B cell (primary cell): Measurements from ENCODE around the gene NR5A2. TPM values are rescaled to one million over a fixed set of nuclear protein-coding genes. Genes with fewer than 3 reads are reported as not detected.

Experiments
- ATAC-seq: fragments of 200-7000 bp; cut with Tn5 transposase; one replicate; pipeline ENCODE4 v1.10.0; 2021; ENCODE audit warnings: low read depth, mild to moderate bottlenecking, moderate number of reproducible peaks, moderate library complexity
- CTCF ChIA-PET: fragments of 350-600 bp; sonication (Branson Sonifier 250); formaldehyde crosslinking; loops from one replicate; lab custom pipeline; 2021; ENCODE audit warnings: antibody characterized with exemption, inconsistent platforms; lab: Charles Lee
- POLR2A ChIA-PET: fragments of 350-600 bp; sonication (Branson Sonifier 250); formaldehyde crosslinking; loops from one replicate; lab custom pipeline; 2021; ENCODE audit warnings: antibody characterized with exemption; lab: Charles Lee
- DNase-seq: peaks from one replicate; pipeline ENCODE4 v3.0.0; 2013
- H2AFZ ChIP-seq: 2 replicates; pipeline ENCODE4 v1.6.1; 2012; ENCODE audit warnings: mild to moderate bottlenecking, low read depth, low read length; ENCODE audit not compliant: insufficient read depth, poor library complexity, severe bottlenecking
- H3K27ac ChIP-seq, 2 donors: 1 replicate in 1 of 2; 2 replicates in 1 of 2; pipeline ENCODE4 v1.5.1; 2012 to 2013; ENCODE audit warnings: low read length in 2 of 2, mild to moderate bottlenecking in 2 of 2, moderate library complexity in 1 of 2
- H3K27me3 ChIP-seq, 4 experiments: fragments of 200-600 bp in 1 of 4; sonication (generic) in 1 of 4; replicated peaks in 1 of 4; 1 replicate in 2 of 4; 2 replicates in 2 of 4; pipeline versions ENCODE4 v1.6.1 to v1.7.0; 2013 to 2016; ENCODE audit warnings: low read length in 3 of 4, mild to moderate bottlenecking in 2 of 4, mixed read lengths in 1 of 4, moderate library complexity in 1 of 4; ENCODE audit not compliant: insufficient read depth in 4 of 4, control insufficient read depth in 3 of 4; ENCODE audit errors: control extremely low read depth in 1 of 4
- H3K36me3 ChIP-seq, 2 experiments: replicated peaks in 1 of 2; 1 replicate in 1 of 2; 2 replicates in 1 of 2; pipeline versions ENCODE4 v1.6.1 to v1.7.1; 2013; ENCODE audit warnings: low read length in 1 of 2; ENCODE audit not compliant: insufficient read depth in 2 of 2, control insufficient read depth in 1 of 2; ENCODE audit errors: control extremely low read depth in 1 of 2, extremely low read depth in 1 of 2
- H3K4me1 ChIP-seq, 2 donors: fragments of 200-600 bp in 1 of 2; sonication (generic) in 1 of 2; 1 replicate in 1 of 2; 2 replicates in 1 of 2; pipeline versions ENCODE4 v1.5.1 to v1.6.1; 2013 to 2017; ENCODE audit warnings: low read length in 2 of 2; ENCODE audit not compliant: control insufficient read depth in 2 of 2, insufficient read depth in 2 of 2
- H3K4me2 ChIP-seq: replicated peaks from 2 replicates; pipeline ENCODE3; 2012; ENCODE audit warnings: mild to moderate bottlenecking, low read depth, low read length; ENCODE audit not compliant: poor library complexity, severe bottlenecking
- H3K4me3 ChIP-seq, 5 experiments: fragments of 200-600 bp in 1 of 5; sonication (generic) in 1 of 5; 1 replicate in 3 of 5; 2 replicates in 2 of 5; pipeline versions ENCODE4 v1.5.1 to v1.7.0; 2011 to 2016; ENCODE audit warnings: low read length in 4 of 5, mild to moderate bottlenecking in 4 of 5, low read depth in 2 of 5, control low read depth in 1 of 5, moderate library complexity in 1 of 5; ENCODE audit not compliant: insufficient read depth in 1 of 5; ENCODE audit errors: control extremely low read depth in 1 of 5, extremely low read depth in 1 of 5
- H3K79me2 ChIP-seq: fragments of 200-600 bp; sonication (generic); one replicate; pipeline ENCODE4 v1.6.0; 2016; ENCODE audit warnings: low read length; ENCODE audit not compliant: control insufficient read depth, insufficient read depth
- H3K9ac ChIP-seq: fragments of 200-600 bp; sonication (generic); 2 replicates; pipeline ENCODE4 v1.6.1; 2017; ENCODE audit warnings: mild to moderate bottlenecking, low read length, moderate library complexity
- H3K9me3 ChIP-seq, 3 donors: one replicate each; pipeline versions ENCODE4 v1.6.1 to v1.7.1; 2013; ENCODE audit warnings: low read length in 2 of 3; ENCODE audit not compliant: control insufficient read depth in 2 of 3, insufficient read depth in 1 of 3; ENCODE audit errors: control extremely low read depth in 1 of 3
- H4K20me1 ChIP-seq: 2 replicates; pipeline ENCODE4 v1.6.0; 2012; ENCODE audit warnings: mild to moderate bottlenecking, low read length; ENCODE audit not compliant: insufficient read depth, control insufficient read depth, poor library complexity, severe bottlenecking
- H3K27ac Mint-ChIP-seq: one replicate; pipeline ENCODE4 v1.8.0; 2021; ENCODE audit warnings: mixed read lengths
- H3K27me3 Mint-ChIP-seq: one replicate; pipeline ENCODE4 v1.8.0; 2021; ENCODE audit warnings: mixed read lengths
- H3K4me1 Mint-ChIP-seq: one replicate; pipeline ENCODE4 v1.8.0; 2021; ENCODE audit warnings: mixed read lengths
- H3K4me3 Mint-ChIP-seq: one replicate; pipeline ENCODE4 v1.8.0; 2021; ENCODE audit warnings: mixed read lengths
- H3K9me3 Mint-ChIP-seq: one replicate; pipeline ENCODE4 v1.8.0; 2022; ENCODE audit warnings: mixed read lengths; ENCODE audit not compliant: insufficient read depth
- CTCF ChIP-seq: fragments of 200-600 bp; IDR thresholded peaks from one replicate; pipeline ENCODE4 v1.8.0; 2022; ENCODE audit warnings: antibody characterized with exemption, mild to moderate bottlenecking
- EZH2 ChIP-seq: IDR thresholded peaks from 2 replicates; pipeline ENCODE4 v1.6.1; 2012; ENCODE audit warnings: borderline replicate concordance, low read depth, mild to moderate bottlenecking, moderate library complexity, low read length; ENCODE audit not compliant: insufficient read depth, poor library complexity, severe bottlenecking
- WGBS: methylation state at CpG from one replicate; pipeline ENCODE4 v1.1.5; 2013; ENCODE audit warnings: missing lambda C conversion rate; ENCODE audit not compliant: insufficient coverage; 5-methylcytosine and 5-hydroxymethylcytosine counted together
- intact Hi-C: fragments of 100-400 bp; cut with micrococcal nuclease; formaldehyde crosslinking; loops from one replicate; pipeline ENCODE4 v1.10.0; 2022
- polyA plus RNA-seq: library from polyadenylated mRNA; depleted of rRNA; stranded (reverse); fragments of >200 nt; gene quantifications from 2 replicates; pipeline ENCODE4 v1.2.3, GENCODE V29; 2012
- total RNA-seq, 2 donors: library from RNA; stranded (reverse); fragments of 120-200 nt in 1 of 2; gene quantifications; 1 replicate in 1 of 2; 2 replicates in 1 of 2; pipeline versions ENCODE4 v1.2.3 to v1.2.4, GENCODE V29; 2013 to 2022

NR5A2 gene
- total and polyA plus RNA-seq, 2 donors (not counting 1 experiment from before 2014, with no cell fraction given) = 0.07 TPM; not detected in 1

GRCh38 chr1:200173097-200173618, 145.6 kb downstream of the NR5A2 start:
- Histone ChIP-seq H3K36me3 (no peaks in the 10 kb centered on the region), H3K4me3 (no peak overlapping the region), H3K4me2 (no peak overlapping the region), H3K27ac (no peak overlapping the region), H3K27me3 (no peaks in the 10 kb centered on the region), H3K79me2 (no peaks in the 10 kb centered on the region), H4K20me1 (no peaks in the 10 kb centered on the region), H2AFZ (no peak overlapping the region), H3K4me1 (peaks cover 4 to 5% of the 10 kb centered on the region in 2 donors), H3K9me3 (no peaks in the 10 kb centered on the region), H3K9ac (no peak overlapping the region)
- H3K27me3 Mint-ChIP-seq = peaks cover 3% of the 10 kb centered on the region
- ChIA-PET POLR2A (no interaction called here), CTCF (no interaction called here)
- intact Hi-C loops = no loop called here
- no peaks in the 10 kb centered on the region for H3K9me3 Mint-ChIP-seq
- DNase-seq = no peak
- no CpG with 5 or more reads among the region's 2 CpGs for WGBS
- H3K27ac Mint-ChIP-seq = no peak overlapping the region
- peaks cover 6% of the 10 kb centered on the region for H3K4me1 Mint-ChIP-seq
- no peak for ATAC-seq
- H3K4me3 Mint-ChIP-seq = no peak overlapping the region
- no peak for TF ChIP-seq CTCF
- no peak for TF ChIP-seq EZH2

DNA sequence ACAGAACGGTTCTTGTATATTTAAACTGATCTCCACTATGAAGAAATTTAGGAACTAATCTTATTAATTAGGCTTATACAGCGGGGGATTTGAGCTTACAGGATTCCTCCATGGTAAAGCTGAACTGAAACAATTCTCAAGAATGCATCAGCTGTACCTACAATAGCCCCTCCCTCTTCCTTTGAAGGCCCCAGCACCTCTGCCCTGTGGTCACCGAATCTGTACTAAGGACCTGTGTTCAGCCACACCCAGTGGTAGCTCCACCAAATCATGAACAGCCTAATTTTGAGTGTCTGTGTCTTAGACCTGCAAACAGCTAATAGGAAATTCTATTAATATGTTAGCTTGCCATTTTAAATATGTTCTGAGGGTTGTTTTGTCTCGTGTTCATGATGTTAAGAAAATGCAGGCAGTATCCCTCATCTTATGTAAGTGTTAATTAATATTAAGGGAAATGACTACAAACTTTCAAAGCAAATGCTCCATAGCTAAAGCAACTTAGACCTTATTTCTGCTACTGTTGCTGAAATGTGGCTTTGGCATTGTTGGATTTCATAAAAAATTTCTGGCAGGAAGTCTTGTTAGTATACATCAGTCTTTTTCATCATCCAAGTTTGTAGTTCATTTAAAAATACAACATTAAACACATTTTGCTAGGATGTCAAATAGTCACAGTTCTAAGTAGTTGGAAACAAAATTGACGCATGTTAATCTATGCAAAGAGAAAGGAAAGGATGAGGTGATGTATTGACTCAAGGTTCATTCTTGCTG, 147.2 kb downstream of the NR5A2 start:
- ChIA-PET POLR2A (interaction anchor here (1.5 kb wide), 1 partner anchor 20 kb away, joined by 3 read pairs; no protein-coding TSS in a partner anchor), CTCF (no interaction called here)
- H3K9me3 ChIP-seq = no peaks in the 10 kb centered on the region

More for the DNA sequence above, 147.2 kb downstream of the NR5A2 start:
- ATAC-seq = no peak
- peaks cover 3% of the 10 kb centered on the region for H3K27me3 Mint-ChIP-seq
- Histone ChIP-seq H3K4me3 (no peak overlapping the region), H2AFZ (peak overlapping the region; percentile 7), H3K79me2 (no peaks in the 10 kb centered on the region), H3K27me3 (no peaks in the 10 kb centered on the region), H3K9ac (no peak overlapping the region), H3K4me2 (no peak overlapping the region), H4K20me1 (no peaks in the 10 kb centered on the region), H3K4me1 (peaks cover 4 to 5% of the 10 kb centered on the region in 2 donors), H3K27ac (no peak overlapping the region), H3K36me3 (no peaks in the 10 kb centered on the region)
- H3K27ac Mint-ChIP-seq = no peak overlapping the region
- no peak for TF ChIP-seq EZH2
- no peak for TF ChIP-seq CTCF
- no peak overlapping the region for H3K4me3 Mint-ChIP-seq
- 83% methylated on average over 1 of the region's 5 CpGs for WGBS
- no peak for DNase-seq
- intact Hi-C loops = no loop called here
- no peaks in the 10 kb centered on the region for H3K9me3 Mint-ChIP-seq
- peaks cover 6% of the 10 kb centered on the region for H3K4me1 Mint-ChIP-seq
